HuH-7.5 (cell line): ENCODE data around the gene GRIN2A.

ENCODE experiments used
- DNase-seq: peaks from one replicate; pipeline ENCODE4 v3.0.0; 2011; ENCODE audit warnings: low spot score

Gene GRIN2A

DNA sequence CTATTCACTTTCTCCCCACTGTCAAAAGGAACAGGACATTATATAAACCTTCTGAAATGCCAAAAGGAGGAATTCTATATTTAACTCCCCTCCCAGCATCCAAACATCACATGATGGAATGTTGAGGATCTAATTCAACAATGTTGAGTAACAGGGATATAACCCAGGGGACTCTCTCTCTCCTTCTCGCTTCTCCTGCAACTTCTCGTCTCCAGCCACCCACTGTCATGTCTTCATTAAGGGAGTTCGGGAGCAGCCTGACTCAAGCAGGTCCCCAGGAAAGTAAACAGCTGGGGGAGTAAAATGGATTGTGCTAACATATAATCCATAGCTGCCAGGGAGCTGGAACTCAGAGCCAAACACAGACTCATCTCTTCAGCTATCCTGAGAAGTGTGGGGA is 51.7 kb downstream of the GRIN2A start:
- DNase-seq, result no peak

DNA sequence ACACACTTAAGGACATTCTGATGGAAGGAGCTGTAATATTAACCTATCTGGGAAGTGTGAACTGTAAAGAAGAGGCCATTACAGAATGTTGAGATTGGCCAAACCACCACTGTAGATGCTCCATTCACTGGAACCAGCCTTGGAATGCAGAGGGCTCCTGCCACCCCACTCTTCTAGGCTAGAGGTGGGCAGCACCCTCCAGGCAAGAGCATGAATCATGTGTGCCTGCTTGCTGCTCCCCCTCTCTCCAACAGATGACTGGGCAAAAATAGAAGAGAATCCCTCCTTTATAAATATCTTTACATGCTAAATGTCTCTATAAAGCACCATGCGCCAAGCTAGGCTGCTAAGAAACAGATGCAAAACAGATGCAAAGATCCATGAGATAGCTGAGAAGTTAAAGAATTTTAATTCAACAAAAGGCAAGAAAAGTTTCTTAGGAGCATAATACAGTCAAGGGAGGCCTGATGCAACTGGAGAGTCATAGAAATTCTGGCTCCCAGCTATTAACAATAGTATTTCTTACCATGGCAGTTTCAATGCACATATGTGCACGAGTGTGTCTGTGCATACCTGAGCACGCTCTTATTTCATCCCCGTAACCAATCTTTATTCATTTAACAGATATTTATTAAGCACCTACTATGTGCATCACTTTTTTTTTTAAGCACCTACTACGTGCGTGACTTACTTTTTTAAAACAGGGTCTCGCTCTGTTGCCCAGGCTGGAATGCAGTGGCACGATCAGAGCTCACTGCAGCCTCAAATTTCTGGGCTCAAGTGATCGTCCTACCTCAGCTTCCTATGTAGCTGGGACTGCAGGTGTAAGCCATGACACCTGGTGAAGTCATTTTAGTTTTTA is 53.6 kb downstream of the GRIN2A start:
- no peak for DNase-seq

DNA sequence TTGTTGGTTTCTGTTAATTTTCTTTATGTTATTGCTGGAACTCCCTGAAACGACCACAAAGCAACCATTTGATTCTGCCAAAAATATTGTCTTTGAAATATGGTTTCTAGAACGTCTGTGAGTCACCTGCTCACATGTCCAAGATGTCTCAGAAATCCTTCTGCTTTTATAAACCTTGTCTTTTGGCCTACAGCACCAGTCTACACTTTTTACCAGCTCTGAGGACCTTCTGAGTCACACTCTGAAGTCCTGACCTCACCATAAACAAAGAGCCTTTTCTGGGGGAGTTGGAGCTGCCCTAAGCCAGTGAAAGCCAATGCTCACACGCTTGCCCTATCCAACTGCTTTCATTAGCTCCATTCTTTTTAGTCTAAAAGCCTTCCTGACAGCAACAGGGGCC is 55.5 kb downstream of the GRIN2A start:
- DNase-seq, result no peak

DNA sequence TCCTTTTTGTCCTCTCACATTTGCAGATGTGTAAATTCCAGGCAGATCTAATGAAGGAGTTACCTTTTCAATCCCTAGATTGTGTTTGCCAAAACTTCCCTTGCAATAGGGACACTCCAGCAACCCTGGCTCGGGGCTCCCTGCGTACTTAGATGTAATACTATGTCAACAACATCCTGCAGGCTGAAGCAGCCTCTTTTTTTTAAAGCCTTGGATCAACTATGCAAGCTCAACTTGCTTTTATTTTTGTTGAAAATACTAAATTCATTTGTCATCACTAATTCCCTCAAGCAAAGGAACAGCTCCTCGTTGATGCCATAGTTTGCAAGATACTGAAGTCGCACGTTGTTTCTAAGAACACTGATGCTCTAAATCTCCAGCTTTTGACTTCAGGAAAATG is 59.1 kb downstream of the GRIN2A start:
- no peak for DNase-seq

DNA sequence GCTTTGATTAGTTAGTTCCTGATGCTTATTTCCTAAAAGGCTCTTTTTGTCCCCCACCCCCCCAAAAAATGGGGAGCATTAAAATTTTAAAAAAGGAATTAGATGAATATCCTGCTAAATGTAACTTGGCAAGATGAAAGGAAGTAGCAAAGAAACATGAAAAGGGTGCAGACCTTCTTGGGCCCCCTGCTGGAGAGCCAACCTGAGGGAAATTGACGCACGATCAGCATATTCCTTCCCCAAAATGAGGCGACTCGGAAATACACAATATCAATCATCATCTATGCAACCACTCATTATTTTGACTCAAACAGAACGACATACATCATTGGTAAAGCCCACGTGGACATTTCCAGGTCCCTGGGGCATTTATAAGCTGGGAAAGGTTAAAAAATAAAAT is 59.7 kb downstream of the GRIN2A start:
- no peak for DNase-seq

DNA sequence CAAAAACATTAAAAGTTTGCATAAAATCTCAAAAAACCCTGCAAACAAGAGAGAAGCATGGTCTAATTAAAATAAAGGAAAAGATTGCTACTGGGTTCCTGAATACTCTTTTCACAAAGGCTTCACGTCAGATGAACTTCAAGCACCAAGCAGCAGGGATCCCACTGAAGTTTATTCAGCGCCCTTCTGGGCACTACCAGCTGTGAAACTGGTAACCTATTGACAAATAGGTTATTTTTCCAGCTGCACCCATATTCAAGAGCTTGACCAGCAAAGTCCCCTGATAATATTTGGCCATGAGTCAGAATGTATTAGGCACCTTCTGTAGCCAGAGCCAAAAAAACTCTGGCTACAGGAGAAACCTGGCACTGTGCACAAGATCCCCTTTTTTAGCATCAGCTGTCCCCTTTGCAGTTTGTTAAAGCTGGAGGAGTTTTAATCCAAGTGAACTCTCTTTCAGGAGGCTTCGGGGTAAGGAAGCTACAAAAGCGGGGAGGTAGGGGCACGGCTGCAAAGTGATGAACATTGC is 60.3 kb downstream of the GRIN2A start:
- DNase-seq, result no peak

DNA sequence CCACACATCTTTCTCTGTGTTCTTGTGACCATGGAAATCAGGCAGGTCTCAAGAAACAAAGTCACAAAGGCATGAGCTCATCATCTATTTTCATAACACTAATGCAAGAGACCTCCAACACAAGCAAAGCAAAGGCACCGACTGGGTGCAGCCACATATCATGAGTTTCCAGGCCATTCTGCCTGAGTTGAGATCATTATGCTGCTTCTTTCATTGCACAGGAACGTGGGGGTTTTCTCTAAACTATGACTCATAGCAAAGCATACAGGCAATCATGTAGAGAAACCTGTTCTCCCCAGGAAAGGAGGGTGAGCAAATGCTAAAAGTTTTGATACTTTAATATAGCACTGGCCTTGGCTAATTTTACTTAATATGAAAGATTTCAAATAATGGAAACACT is 60.7 kb downstream of the GRIN2A start:
- no peak for DNase-seq

DNA sequence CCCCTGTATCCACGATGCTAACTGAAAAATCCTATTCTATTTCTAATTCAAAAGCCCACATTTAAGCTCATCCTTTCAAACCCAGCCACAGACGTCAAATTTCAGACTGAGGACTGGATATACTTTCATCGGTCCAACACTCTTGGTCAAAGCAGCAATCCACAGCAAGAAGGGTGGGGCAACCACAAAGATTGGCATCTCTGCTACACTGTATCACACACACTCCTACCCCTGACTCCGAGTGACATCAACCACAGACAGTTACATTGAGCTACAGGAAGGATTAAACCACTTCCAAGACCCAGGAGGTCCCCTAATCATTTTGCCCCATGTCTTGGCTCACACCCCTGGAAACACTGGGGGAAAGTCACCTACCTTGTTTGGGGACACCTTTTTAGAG is 61.3 kb downstream of the GRIN2A start:
- no peak for DNase-seq

DNA sequence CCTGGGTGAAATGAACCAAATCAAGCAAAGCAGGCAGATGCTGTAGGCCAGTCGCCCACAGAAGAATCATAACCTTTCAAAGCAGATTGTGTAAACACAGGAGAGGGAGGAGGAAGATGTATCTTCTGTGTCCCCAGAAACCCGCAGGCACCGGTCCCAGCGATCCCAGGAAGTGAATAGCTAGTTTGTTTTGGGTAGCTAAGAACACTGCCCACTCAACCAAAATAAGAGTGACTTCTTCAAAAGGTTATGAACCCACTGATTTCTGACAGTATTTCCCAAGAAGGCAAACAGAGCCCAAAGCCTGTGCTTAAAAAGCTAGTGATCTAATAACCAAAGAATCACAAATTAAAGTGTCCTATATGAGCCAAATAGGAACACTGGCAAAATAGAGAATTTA is 67.8 kb downstream of the GRIN2A start:
- no peak for DNase-seq

DNA sequence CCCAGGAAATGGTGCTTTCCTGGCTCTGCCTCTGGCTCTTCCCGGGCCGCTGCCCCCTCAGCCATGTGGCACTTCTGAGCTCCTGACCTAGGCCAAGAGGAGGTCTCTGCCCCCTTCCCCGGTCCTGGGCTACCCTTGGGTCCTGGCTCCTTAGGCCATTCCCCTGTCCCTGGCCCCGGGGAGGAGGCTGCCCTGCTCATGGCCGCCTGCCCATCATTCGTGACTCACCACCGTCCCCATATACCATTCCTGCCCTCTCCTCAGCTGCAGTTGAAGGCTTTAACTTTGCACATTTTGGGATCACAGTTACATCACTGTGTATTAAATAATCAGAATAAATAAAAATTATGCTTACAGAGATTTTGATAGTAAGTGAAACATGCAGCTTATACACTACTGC is 69.0 kb downstream of the GRIN2A start:
- no peak for DNase-seq

DNA sequence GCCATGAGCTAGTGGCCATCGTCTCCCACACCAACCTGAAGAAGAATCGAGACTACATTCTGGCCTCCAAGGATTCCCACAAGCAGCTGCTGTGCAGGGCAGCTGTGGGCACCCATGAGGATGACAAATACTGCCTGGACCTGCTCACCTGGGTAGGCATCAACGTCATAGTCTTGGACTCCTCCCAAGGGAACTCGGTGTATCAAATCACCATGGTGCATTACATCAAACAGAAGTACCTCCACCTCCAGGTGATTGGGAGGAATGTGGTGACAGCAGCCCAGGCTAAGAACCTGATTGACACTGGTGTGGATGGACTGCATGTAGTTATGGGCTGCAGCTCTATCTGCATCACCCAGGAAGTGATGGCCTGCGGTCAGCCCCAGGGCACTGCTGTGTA is 70.2 kb downstream of the GRIN2A start:
- DNase-seq, result no peak

DNA sequence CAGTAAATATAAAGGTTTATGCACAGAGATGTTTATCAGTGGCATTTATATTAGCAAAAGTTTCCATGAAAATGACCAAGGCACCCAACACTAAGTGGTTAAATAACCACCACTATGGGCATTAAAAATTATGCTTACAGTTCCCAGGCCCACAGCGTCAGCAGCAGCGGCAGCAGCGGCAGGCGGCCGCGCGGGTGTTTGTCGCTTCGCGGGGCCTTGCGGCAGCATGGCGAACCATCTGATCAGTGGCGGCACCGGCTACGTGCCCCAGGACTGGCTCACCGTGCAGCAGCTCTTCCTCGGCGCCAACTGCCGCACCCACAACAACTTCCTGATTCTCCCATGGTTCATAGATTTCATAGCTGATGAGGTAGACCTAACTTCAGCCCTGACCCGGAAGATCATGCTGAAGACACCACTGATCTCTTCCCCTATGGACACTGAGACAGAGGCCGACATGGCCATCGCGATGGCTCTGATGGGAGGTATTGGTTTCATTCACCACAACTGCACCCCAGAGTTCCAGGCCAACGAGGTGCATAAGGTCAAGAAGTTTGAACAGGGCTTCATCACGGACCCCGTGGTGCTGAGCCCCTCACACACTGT is 71.0 kb downstream of the GRIN2A start:
- no peak for DNase-seq

DNA sequence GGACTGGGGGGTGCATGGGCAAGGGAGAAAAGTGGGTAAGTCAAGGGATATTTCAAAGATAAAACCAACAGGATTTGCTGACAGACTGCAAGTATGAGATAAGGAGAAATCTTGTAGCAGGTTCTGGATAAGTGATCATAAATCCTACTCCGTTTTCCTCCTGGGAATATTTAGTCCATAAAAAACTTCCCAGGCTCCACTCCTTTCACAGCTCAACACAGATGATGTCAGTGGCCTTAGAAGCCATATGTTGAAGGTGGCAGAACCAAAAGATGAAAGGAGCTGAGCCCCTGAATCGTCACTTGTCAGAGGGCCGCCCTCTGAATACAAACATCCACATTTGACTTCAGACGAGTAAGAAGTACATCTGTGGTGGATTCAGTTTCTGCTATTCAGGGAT is 71.7 kb downstream of the GRIN2A start:
- no peak for DNase-seq

DNA sequence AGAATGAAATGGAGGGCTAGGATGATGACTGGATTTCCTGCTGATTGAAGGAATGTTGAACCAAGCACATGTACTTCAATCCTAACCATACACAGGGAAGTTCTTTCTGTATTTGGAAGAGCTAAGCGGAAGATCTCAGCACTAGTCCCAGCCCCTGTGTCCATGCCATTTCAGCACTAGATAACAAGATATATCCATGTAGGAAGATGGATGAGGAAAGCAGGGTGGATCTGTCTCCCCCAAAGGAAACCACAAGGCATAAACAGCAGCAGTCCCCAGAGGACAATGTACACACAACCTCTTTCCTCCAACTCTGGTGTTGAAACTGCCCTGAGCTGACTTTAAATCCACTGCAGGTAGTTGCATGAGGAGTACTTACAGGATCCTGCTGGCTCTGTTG is 75.1 kb downstream of the GRIN2A start:
- no peak for DNase-seq

DNA sequence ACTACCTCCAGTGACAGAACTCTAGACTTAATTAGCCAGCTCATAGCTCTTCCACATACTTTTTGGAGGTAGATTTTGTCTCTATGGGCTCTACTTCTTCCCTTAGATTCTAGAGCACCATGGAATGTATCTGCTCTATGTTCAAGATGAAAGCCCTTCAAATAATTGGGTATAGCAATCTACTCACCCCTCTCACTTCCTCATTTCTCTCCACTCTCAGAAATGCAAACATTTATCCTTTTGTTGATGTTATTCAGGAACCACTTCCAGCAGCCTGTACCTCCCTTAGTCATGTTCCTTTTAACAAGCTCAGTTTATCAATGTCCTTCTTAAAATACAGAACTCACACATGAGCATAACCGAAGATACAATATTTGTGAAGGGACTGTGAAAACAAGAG is 78.5 kb downstream of the GRIN2A start:
- DNase-seq, result no peak

DNA sequence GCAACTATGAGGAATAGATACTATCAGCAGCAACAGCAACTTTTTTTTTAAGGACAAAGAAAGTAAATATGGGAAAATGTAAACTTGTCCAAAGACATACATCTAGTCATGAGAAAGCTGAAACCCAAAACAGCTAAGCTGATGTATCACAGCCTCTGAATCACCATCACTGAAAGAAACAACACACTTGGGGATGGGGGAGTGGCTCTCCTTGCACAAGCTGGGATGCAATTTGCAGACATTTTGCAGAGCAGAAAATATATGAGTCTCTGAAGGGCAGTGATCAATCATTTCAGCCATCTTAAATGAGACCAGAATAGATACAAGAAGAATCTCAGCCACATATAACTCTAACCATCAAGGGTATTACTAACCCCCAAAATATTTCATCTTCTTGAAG is 79.1 kb downstream of the GRIN2A start:
- no peak for DNase-seq

DNA sequence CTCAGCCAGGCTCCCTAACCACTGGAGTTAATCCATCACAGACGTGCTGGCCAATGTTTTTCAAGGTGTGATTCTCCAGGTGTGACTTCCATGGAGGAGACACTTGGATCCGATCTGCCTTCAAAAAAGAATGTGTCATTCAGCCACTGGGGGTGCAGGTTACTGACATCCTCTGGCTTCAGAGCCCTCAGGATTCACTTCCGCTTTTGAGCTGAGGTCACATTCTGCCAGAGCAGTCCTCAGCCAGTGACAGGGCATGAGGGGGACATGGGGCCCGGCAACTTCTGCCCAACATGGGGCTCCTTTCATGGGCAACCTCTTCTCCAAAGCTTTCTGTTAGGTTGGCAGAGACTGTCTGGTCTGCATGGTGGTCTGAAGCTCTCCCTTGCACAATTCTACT is 81.4 kb downstream of the GRIN2A start:
- DNase-seq, result no peak

DNA sequence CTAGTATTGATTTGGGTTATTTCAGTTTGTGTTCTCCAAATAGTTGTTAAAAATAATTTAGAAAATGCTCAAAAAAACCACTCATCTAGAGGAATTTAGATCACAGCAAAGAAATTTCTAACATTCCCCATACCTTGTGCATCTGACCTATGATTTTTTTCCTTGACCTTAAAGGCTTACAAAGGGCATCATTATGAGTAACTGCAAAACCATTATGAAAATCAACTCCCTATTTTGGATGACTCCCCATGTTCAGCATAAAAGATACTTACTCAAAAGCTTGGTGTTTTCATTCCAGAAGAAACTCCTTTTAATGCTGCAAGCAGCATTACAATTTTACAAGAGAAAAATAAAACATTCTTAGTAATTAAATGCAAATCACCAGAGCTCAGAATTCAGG is 83.2 kb downstream of the GRIN2A start:
- DNase-seq, result no peak

DNA sequence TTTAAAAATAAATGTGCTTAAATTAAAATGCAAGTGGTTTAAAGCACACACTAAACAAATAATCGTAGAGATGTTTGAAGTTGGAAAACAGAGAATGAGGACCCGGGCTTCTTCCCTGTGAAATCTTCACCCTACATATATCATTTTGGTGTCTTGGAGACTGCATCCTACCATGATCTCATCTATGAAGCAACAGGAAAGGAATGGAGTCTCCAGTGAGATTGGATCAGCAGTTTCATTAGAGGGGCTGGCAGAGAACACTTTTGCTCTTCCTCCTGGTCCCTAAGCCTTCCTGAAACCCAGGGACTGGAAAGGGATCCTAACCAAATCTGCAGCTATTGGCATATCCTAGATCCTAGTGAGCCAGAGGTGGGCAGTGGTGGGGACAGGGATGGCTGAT is 85.0 kb downstream of the GRIN2A start:
- no peak for DNase-seq

DNA sequence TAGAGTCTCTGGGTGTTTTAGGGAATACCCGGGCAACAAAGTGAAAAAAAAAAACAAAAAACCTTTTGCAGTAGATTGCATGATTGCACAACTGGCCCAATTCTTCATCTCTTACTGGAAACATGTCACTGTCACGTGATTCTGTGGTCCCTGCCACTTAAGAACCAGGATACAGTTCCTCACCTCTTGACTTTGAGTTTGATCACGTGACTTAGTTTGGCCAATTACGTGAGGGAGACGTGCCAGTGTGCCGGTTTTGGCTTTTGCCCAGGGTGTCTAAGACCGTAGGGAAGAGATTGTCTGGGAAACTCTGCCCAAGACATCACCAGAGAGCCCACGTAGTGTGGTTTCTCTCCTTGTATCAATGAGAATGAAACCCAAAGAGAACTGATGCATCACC is 88.7 kb downstream of the GRIN2A start:
- no peak for DNase-seq

DNA sequence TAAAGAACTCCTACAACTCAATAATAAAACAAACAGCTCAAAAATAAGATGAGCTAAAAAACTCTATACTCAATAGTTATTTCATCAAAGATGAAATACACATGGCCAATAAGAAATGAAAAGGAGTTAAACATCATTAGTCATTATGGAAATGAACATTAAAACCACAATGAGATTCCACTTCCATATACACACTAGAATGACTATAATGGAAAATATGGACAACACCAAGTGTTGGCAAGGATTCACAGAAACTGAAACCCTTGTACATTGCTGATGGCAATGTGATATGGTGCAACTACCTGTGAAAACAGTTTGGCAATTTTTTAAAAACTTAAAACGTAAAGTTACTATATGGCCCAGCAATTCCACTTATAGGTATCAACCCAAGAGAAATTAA is 91.4 kb downstream of the GRIN2A start:
- no peak for DNase-seq

DNA sequence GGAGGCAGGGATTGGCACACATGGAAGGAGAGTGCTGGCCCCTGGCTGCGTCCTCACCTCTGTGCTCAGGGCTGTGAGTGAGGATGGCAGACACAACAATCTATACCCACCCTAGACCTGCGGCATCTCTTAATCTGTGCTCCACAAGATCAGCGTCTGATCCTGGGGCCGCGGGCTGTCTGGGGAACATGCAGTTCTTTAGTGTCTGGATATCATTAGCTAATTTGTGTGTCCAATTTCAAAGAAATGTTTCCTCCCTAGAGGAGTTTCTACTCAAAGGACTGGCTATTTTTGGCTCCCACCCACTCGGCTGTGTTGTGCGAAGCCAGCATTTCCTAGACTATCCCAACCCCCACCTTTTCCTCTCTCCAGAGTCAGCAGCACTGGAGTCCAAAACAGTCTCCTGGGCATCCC is 93.8 kb downstream of the GRIN2A start:
- no peak for DNase-seq

DNA sequence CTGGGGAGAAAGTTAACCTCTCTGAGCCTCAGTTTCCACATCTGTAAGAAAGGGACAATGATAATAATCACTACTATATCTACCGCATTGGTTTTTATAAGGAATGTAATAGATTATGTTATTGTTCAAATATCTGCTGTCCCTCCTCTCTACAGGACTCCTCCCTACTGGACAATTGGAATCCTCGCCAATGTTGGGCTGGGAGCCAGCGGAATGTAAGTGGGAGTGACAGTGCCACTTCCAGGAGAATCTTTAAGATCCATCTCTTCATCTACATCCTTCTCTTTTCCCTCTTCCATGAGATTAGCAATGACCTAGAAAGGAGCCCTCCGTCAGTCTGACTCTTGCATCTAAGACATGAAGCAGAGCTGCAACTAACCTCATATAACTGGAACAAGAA is 95.1 kb downstream of the GRIN2A start:
- no peak for DNase-seq

DNA sequence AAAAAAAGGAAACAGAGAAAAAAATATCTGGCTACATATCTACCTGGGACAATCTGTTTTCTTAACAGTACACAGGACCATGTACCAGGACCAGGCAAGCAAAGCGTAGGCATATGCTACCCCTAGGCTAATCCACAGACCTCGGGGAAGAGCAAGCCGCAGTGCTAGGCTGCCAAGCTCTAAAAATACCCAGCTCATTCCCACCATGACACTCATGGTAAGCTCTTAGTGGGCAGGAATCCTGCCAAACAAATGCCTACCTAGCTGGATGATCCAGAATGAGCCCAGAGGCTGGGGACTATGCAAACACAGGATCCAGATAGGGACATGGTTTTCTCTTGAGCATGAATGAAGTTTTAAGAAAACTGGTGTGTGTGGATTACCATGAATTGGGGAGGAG is 95.6 kb downstream of the GRIN2A start:
- no peak for DNase-seq
